SK-N-SH (cell line): ENCODE results near the gene KCNJ3. TPM values are rescaled to one million over a fixed set of nuclear protein-coding genes. Genes with fewer than 3 reads are reported as not detected.

Source experiments
- CTCF ChIA-PET: fragments of 300-600, 350-600 bp; formaldehyde crosslinking; extraction: SDS; loops from one replicate; lab custom pipeline; 2021; lab: Yijun Ruan, JAX
- POLR2A ChIA-PET: fragments of 350-600 bp; sonication (Branson Sonifier 250); formaldehyde crosslinking; extraction: SDS; loops from one replicate; lab custom pipeline; 2020; ENCODE audit warnings: antibody characterized with exemption, inconsistent platforms; lab: Yijun Ruan, JAX
- DNase-seq: peaks from one replicate; pipeline ENCODE4 v3.0.0; 2012
- H2AFZ ChIP-seq: fragments of 200-600 bp; sonication (generic); 2 replicates; pipeline ENCODE4 v1.8.1; 2016; ENCODE audit warnings: antibody characterized with exemption, mild to moderate bottlenecking, low read depth
- H3F3A ChIP-seq: fragments of 200-600 bp; sonication (generic); replicated peaks from 2 replicates; pipeline ENCODE3; 2016; ENCODE audit warnings: antibody characterized with exemption, mild to moderate bottlenecking; ENCODE audit not compliant: insufficient read depth
- H3K27ac ChIP-seq, 2 experiments: fragments of 200-500 bp in 1 of 2; fragments of 200-600 bp in 1 of 2; sonication (Bioruptor generic) in 1 of 2; sonication (generic), shearing (Covaris generic) in 1 of 2; 2 replicates each; pipeline versions ENCODE4 v1.5.1 to v1.6.1; 2014 to 2016; ENCODE audit warnings: low read depth in 2 of 2, inconsistent platforms in 1 of 2, low read length in 1 of 2, mild to moderate bottlenecking in 1 of 2, mixed read lengths in 1 of 2
- H3K27me3 ChIP-seq: fragments of 200-600 bp; sonication (generic), shearing (Covaris generic); 2 replicates; pipeline ENCODE4 v1.6.1; 2016; ENCODE audit warnings: mixed run types; ENCODE audit not compliant: insufficient read depth
- H3K36me3 ChIP-seq, 2 experiments: fragments of 200-500 bp in 1 of 2; fragments of 200-600 bp in 1 of 2; sonication (Bioruptor generic) in 1 of 2; sonication (generic) in 1 of 2; replicated peaks in 1 of 2; 2 replicates each; pipeline versions ENCODE3 to v1.5.1; 2014 to 2016; ENCODE audit warnings: low read length in 1 of 2, mild to moderate bottlenecking in 1 of 2; ENCODE audit not compliant: insufficient read depth in 2 of 2, control insufficient read depth in 1 of 2
- H3K4me1 ChIP-seq, 2 experiments: fragments of 200-500 bp in 1 of 2; fragments of 200-600 bp in 1 of 2; sonication (Bioruptor generic) in 1 of 2; sonication (generic), shearing (Covaris generic) in 1 of 2; 2 replicates each; pipeline versions ENCODE4 v1.5.1 to v1.6.1; 2014 to 2016; ENCODE audit warnings: low read depth in 1 of 2, low read length in 1 of 2, mixed run types in 1 of 2; ENCODE audit not compliant: insufficient read depth in 2 of 2, control insufficient read depth in 1 of 2
- H3K4me2 ChIP-seq: fragments of 200-600 bp; sonication (generic), shearing (Covaris generic); 2 replicates; pipeline ENCODE4 v1.6.1; 2017; ENCODE audit warnings: mixed run types
- H3K4me3 ChIP-seq, 2 experiments: fragments of 200-500 bp in 1 of 2; fragments of 200-600 bp in 1 of 2; sonication (Bioruptor generic) in 1 of 2; sonication (generic), shearing (Covaris generic) in 1 of 2; 2 replicates each; pipeline versions ENCODE4 v1.5.1 to v1.8.1; 2014 to 2016; ENCODE audit warnings: low read depth in 2 of 2, inconsistent platforms in 1 of 2, low read length in 1 of 2, mild to moderate bottlenecking in 1 of 2, mixed read lengths in 1 of 2, moderate library complexity in 1 of 2
- H3K79me2 ChIP-seq: fragments of 200-600 bp; sonication (generic); 2 replicates; pipeline ENCODE4 v1.8.1; 2017; ENCODE audit warnings: mild to moderate bottlenecking; ENCODE audit not compliant: insufficient read depth
- H3K9ac ChIP-seq: fragments of 200-600 bp; sonication (generic); 2 replicates; pipeline ENCODE4 v1.6.1; 2017; ENCODE audit warnings: mixed run types
- H3K9me2 ChIP-seq: fragments of 200-600 bp; sonication (generic); 2 replicates; pipeline ENCODE4 v1.6.1; 2017; ENCODE audit warnings: mixed run types
- H3K9me3 ChIP-seq: fragments of 200-600 bp; sonication (generic); 2 replicates; pipeline ENCODE4 v1.6.1; 2017; ENCODE audit warnings: mixed run types, mild to moderate bottlenecking, moderate library complexity
- H4K20me1 ChIP-seq: fragments of 200-600 bp; sonication (generic); 2 replicates; pipeline ENCODE4 v1.6.1; 2017; ENCODE audit warnings: mild to moderate bottlenecking, mixed run types; ENCODE audit not compliant: insufficient read depth
- ELF1 ChIP-seq: IDR thresholded peaks from 2 replicates; pipeline ENCODE4 v1.4.0; 2012
- EP300 ChIP-seq, 2 experiments: IDR thresholded peaks; 2 replicates each; pipeline versions ENCODE4 v1.4.0 to v1.6.1; 2012; ENCODE audit warnings: borderline replicate concordance in 1 of 2, low read depth in 1 of 2, low read length in 1 of 2
- EZH2phosphoT487 ChIP-seq: fragments of 200-600 bp; sonication (generic); IDR thresholded peaks from 2 replicates; pipeline ENCODE4 v1.6.1; 2017; ENCODE audit warnings: low read depth, mixed run types, mild to moderate bottlenecking, antibody characterized with exemption, moderate library complexity, borderline replicate concordance
- FOXJ3 ChIP-seq: sonication (generic); formaldehyde crosslinking; IDR thresholded peaks from 2 replicates; pipeline ENCODE4 v1.5.1; 2020; ENCODE audit warnings: mild to moderate bottlenecking, missing genetic modification reagents
- GABPA ChIP-seq: IDR thresholded peaks from 2 replicates; pipeline ENCODE4 v1.4.0; 2012; ENCODE audit warnings: low read depth, mild to moderate bottlenecking
- NFIC ChIP-seq: IDR thresholded peaks from 2 replicates; pipeline ENCODE4 v1.4.0; 2012; ENCODE audit warnings: borderline replicate concordance
- RAD21 ChIP-seq: IDR thresholded peaks from 2 replicates; pipeline ENCODE4 v1.6.1; 2012; ENCODE audit warnings: mild to moderate bottlenecking, low read length
- RXRA ChIP-seq: IDR thresholded peaks from 2 replicates; pipeline ENCODE4 v1.4.0; 2012; ENCODE audit warnings: low read depth, mild to moderate bottlenecking, borderline replicate concordance
- SIN3A ChIP-seq: IDR thresholded peaks from 2 replicates; pipeline ENCODE4 v1.6.1; 2012; ENCODE audit warnings: low read depth, mild to moderate bottlenecking, low read length, moderate library complexity, borderline replicate concordance
- SMC3 ChIP-seq: IDR thresholded peaks from 2 replicates; pipeline ENCODE4 v1.6.1; 2012; ENCODE audit warnings: low read depth, low read length, improper control_type of control experiment
- TCF12 ChIP-seq: IDR thresholded peaks from 2 replicates; pipeline ENCODE4 v1.4.0; 2012
- TEAD4 ChIP-seq: IDR thresholded peaks from 2 replicates; pipeline ENCODE4 v1.4.0; 2012; ENCODE audit warnings: mild to moderate bottlenecking, borderline replicate concordance; ENCODE audit not compliant: insufficient read depth
- WGBS: methylation state at CpG from one replicate; pipeline ENCODE4 v1.1.6; 2017; ENCODE audit warnings: low lambda C conversion rate; 5-methylcytosine and 5-hydroxymethylcytosine counted together
- polyA plus RNA-seq, 3 experiments: library from polyadenylated mRNA; depleted of rRNA; stranded (reverse); fragments of >200 nt; gene quantifications; 2 replicates each; pipeline ENCODE4 v1.2.3, GENCODE V29; 2012
- TF ChIP-seq, protein P1 (sequence below): IDR thresholded peaks from 2 replicates; pipeline ENCODE4; 2012
- TF ChIP-seq, protein P2 (sequence below): fragments of 150-350 bp; IDR thresholded peaks from 2 replicates; pipeline ENCODE4 v1.6.1; 2017; ENCODE audit warnings: antibody characterized with exemption, low read length, low read depth, borderline replicate concordance
- TF ChIP-seq, protein P3 (sequence below): fragments of 200-600 bp; sonication (generic); IDR thresholded peaks from 2 replicates; pipeline ENCODE4 v1.6.1; 2017; ENCODE audit warnings: antibody characterized with exemption, mild to moderate bottlenecking, moderate library complexity
- TF ChIP-seq, protein P4 (sequence below): IDR thresholded peaks from 2 replicates; pipeline ENCODE4 v1.4.0; 2012; ENCODE audit warnings: low read depth, borderline replicate concordance

Gene KCNJ3
- polyA plus RNA-seq, 1 of the 3 experiments (the other 2 are of a cell fraction) = not detected

DNA sequence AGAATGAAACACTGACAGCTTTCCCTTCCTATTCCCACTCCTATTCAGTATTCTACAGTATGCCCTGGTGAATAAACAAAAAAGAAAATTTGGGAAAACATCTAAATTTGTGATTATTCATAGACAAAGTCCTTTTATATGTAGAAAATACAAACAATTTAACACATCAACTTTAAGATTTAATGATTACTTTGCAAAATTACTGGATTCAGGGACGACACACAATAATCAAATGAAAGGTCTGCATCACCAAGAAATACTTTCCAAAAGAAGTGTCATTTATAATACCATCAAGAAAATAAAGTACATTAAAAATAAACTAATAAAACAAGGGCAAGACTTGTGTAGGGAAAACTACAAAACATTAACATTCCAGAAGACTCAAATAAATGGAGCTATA, 199.8 kb downstream of the KCNJ3 start:
- WGBS = 14% methylated on average over 1 of the region's 1 CpG
- H3K4me1 ChIP-seq = no peaks in the 10 kb centered on the region
- CTCF ChIA-PET = no interaction called here

More for the DNA sequence above, 199.8 kb downstream of the KCNJ3 start:
- H3K4me2 ChIP-seq = no peak overlapping the region
- H3K27ac ChIP-seq = no peak overlapping the region
- H3K9me2 ChIP-seq = no peaks in the 10 kb centered on the region
- H4K20me1 ChIP-seq = no peaks in the 10 kb centered on the region
- H3K36me3 ChIP-seq = no peaks in the 10 kb centered on the region
- no peak overlapping the region for H3K4me3 ChIP-seq
- DNase-seq = no peak
- no peak overlapping the region for H3K9ac ChIP-seq
- no peak for TF ChIP-seq SMC3
- TF ChIP-seq, protein P1, sequence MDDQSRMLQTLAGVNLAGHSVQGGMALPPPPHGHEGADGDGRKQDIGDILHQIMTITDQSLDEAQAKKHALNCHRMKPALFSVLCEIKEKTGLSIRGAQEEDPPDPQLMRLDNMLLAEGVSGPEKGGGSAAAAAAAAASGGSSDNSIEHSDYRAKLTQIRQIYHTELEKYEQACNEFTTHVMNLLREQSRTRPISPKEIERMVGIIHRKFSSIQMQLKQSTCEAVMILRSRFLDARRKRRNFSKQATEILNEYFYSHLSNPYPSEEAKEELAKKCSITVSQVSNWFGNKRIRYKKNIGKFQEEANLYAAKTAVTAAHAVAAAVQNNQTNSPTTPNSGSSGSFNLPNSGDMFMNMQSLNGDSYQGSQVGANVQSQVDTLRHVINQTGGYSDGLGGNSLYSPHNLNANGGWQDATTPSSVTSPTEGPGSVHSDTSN = no peak
- TF ChIP-seq RXRA = no peak
- TF ChIP-seq SIN3A = no peak
- no peak for TF ChIP-seq TCF12
- no peak for TF ChIP-seq TEAD4
- TF ChIP-seq ELF1 = no peak
- TF ChIP-seq, protein P2, sequence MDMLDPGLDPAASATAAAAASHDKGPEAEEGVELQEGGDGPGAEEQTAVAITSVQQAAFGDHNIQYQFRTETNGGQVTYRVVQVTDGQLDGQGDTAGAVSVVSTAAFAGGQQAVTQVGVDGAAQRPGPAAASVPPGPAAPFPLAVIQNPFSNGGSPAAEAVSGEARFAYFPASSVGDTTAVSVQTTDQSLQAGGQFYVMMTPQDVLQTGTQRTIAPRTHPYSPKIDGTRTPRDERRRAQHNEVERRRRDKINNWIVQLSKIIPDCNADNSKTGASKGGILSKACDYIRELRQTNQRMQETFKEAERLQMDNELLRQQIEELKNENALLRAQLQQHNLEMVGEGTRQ = no peak
- no peak for TF ChIP-seq RAD21
- no peak for TF ChIP-seq EP300 (IDR thresholded peaks at IDR 0.05; ENCODE audit: borderline replicate concordance in 1 of 2, low read depth in 1 of 2, low read length in 1 of 2)
- TF ChIP-seq GABPA = no peak
- no peak for TF ChIP-seq EZH2phosphoT487
- TF ChIP-seq, protein P3, sequence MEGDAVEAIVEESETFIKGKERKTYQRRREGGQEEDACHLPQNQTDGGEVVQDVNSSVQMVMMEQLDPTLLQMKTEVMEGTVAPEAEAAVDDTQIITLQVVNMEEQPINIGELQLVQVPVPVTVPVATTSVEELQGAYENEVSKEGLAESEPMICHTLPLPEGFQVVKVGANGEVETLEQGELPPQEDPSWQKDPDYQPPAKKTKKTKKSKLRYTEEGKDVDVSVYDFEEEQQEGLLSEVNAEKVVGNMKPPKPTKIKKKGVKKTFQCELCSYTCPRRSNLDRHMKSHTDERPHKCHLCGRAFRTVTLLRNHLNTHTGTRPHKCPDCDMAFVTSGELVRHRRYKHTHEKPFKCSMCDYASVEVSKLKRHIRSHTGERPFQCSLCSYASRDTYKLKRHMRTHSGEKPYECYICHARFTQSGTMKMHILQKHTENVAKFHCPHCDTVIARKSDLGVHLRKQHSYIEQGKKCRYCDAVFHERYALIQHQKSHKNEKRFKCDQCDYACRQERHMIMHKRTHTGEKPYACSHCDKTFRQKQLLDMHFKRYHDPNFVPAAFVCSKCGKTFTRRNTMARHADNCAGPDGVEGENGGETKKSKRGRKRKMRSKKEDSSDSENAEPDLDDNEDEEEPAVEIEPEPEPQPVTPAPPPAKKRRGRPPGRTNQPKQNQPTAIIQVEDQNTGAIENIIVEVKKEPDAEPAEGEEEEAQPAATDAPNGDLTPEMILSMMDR = no peak
- TF ChIP-seq NFIC = no peak
- TF ChIP-seq, protein P4, sequence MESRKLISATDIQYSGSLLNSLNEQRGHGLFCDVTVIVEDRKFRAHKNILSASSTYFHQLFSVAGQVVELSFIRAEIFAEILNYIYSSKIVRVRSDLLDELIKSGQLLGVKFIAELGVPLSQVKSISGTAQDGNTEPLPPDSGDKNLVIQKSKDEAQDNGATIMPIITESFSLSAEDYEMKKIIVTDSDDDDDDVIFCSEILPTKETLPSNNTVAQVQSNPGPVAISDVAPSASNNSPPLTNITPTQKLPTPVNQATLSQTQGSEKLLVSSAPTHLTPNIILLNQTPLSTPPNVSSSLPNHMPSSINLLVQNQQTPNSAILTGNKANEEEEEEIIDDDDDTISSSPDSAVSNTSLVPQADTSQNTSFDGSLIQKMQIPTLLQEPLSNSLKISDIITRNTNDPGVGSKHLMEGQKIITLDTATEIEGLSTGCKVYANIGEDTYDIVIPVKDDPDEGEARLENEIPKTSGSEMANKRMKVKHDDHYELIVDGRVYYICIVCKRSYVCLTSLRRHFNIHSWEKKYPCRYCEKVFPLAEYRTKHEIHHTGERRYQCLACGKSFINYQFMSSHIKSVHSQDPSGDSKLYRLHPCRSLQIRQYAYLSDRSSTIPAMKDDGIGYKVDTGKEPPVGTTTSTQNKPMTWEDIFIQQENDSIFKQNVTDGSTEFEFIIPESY = no peak
- TF ChIP-seq FOXJ3 (CRISPR knock-in tag) = no peak
- no peaks in the 10 kb centered on the region for H3F3A ChIP-seq
- no peaks in the 10 kb centered on the region for H3K9me3 ChIP-seq
- no peaks in the 10 kb centered on the region for H3K27me3 ChIP-seq
- no peaks in the 10 kb centered on the region for H3K79me2 ChIP-seq
- no peak overlapping the region for H2AFZ ChIP-seq
- POLR2A ChIA-PET = no interaction called here
